Testis (tissue), 2 donors: ENCODE results near the gene CDKAL1.

Experiments used
- POLR2A ChIP-seq: fragments of 450-650 bp; IDR thresholded peaks from one replicate; pipeline ENCODE4 v1.6.1; 2017; ENCODE audit warnings: antibody characterized with exemption, mild to moderate bottlenecking, moderate library complexity
- TF ChIP-seq, protein P1 (sequence below), 3 experiments: fragments of 450-650 bp in 2 of 3; fragments of 200-600 bp in 1 of 3; sonication (generic) in 1 of 3; IDR thresholded peaks; one replicate each; pipeline ENCODE4 v1.5.1; 2016 to 2019; ENCODE audit warnings: antibody characterized with exemption in 3 of 3, mild to moderate bottlenecking in 2 of 3, moderate library complexity in 1 of 3

DNA sequence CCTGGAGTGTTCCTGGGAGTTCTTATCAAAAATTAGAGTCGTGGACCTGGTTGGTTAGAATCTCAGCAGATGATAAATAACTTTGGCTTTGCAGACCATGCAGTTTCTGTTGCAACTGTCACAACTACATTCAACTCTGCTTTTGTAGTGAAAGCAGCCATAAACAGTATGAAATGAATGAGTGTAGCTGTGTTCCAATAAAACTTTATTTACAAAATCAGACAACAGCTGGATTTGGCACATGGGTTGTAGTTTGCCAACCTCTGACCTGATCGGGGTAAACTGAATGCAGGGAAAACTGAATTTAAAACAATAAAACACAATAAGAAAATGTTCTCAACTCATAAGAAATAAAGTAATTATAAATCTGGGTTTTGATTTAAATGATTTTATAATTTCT, 513.8 kb downstream of the CDKAL1 start:
- TF ChIP-seq, protein P1, sequence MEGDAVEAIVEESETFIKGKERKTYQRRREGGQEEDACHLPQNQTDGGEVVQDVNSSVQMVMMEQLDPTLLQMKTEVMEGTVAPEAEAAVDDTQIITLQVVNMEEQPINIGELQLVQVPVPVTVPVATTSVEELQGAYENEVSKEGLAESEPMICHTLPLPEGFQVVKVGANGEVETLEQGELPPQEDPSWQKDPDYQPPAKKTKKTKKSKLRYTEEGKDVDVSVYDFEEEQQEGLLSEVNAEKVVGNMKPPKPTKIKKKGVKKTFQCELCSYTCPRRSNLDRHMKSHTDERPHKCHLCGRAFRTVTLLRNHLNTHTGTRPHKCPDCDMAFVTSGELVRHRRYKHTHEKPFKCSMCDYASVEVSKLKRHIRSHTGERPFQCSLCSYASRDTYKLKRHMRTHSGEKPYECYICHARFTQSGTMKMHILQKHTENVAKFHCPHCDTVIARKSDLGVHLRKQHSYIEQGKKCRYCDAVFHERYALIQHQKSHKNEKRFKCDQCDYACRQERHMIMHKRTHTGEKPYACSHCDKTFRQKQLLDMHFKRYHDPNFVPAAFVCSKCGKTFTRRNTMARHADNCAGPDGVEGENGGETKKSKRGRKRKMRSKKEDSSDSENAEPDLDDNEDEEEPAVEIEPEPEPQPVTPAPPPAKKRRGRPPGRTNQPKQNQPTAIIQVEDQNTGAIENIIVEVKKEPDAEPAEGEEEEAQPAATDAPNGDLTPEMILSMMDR (IDR thresholded peaks at IDR 0.05): no peak
- no peak for TF ChIP-seq POLR2A
